ENCODE measurements around the gene NSD1.
"Not testable (repeated sequence)": the region's sequence is repeated elsewhere in the genome, so short reads cannot be mapped to it uniquely, and the experiment has no call there.

Gene NSD1

GRCh38 chr5:177131019-177131320 lies 2.6 kb upstream of the NSD1 start:
- DNase-seq: no peak

DNA sequence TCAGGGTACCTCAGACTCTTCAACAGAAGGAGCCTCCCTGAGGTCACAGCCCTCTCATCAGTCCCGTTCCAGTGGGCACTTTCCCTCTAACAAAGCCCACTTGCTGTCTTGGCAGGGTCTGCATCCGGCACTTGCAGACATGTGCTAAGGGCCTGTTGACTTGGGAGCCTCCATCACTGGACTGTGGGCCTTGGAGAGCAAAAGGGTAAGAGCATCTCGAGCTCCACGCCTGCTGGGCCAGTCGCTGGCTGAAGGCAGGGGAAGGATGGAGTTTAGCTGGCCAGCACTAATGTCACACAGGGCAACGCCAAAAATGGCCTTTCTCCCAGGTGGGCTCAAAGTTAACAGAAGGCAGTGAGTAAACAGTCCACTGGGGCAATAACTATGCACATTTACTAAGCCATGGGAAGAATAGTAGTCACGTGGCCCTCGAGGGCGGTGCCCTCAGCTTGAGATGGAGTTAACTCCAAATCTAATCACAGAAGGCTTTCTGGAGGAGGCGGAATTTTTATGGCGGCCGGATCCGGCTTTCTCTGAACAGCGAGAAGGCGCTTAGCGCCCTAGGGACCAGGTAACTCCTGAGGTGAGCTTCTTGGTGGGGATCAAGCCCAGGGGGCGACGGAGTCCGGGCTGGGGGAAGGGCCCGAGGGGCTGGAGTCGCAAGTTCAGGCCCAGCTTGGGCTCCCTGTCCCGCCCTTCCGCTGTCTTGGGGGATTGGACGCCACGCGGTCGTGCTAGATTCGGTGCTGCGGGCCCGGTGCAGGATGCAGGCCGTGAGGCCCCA lies 2.0 kb upstream of the NSD1 start:
- DNase-seq: no peak

- peak; percentile 45 for DNase-seq
These were observed 1.2 kb upstream of the NSD1 start for GRCh38 chr5:177132136-177133095.

DNA sequence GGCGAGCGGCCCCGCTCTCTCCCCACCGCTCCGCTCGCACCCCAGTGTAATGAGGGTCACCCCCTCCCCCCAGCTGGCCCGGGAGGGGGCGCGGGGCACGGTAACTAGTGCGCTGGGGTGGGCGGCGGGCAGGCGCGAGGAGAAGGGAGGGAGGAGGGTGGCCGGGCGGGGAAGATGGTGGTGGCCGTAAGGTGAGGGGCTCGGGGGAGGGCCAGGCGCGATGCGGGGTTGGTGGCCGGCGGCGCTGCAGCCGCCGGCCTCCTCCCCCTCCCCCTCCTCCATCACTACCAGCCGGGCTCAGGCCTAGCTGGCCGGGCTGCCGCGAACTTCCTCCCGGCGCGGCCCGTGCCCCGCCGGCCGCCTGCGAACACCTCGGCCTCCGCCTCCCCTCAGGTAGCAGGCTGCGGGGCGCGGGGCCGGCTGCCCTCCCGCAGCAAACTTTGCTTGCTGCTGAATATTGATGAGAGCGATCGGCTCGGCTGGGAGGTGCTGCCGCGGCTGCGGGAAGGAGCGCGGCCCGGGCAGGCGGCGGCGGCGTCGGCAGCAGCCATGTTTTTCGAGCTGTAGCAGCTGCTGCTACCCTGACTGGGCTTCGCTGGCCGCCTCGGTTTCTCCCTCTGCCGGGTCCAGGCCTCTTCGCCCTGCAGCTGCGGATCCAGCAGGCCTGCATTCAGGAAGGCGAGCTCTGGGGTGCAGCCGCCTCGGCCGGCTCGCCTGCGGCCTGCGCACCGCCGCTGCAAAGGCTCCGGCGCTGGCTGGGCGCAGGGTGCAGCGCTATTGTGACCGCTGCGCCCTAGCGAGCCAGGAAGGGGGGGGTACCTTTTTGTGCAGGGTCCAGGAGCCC lies 502 bp downstream of the NSD1 start:
- peak; percentile 45 for DNase-seq

DNA sequence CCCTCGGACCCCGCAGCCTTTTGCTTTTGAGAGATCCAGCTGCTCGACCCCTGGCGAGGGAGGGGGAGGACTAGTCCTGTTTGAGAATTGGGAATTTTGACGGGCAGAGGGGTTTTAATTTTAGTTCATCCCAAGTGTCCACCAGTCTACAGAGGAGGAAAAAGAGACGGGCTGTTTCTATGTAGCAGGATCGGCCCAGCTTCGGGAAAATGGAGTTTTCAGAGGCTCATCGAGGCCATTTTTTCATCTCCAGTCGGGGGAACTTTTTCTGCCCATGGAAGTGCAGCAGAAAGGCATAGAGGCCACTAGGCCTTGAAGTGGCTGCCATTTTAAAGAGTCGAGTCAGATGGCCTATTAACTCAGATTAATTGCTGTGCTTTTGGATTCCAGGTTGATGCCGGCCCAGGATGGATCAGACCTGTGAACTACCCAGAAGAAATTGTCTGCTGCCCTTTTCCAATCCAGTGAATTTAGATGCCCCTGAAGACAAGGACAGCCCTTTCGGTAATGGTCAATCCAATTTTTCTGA lies 1.2 kb downstream of the NSD1 start:
- DNase-seq: no peak

DNA sequence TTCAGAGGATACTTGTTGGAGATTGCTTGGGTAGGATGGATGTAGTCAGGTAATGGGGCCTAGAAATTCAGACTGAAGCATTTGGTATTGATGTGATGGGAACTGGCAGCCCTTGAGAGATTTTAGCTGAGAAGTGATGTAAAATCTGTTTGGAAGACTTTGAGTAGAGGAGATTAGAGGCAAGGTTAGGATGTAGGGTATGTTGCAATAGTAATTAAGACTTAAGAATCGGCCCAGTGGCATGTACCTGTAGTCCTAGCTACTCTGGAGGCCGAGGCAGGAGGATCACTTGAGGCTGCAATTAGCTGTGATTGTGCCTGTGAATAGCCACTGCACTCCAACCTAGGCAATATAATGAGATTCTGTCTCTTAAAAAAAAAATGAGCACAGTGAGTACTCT lies 6.7 kb downstream of the NSD1 start:
- no peak for DNase-seq

- no peak for DNase-seq
These were observed 7.9 kb downstream of the NSD1 start for GRCh38 chr5:177141496-177141895.

DNA sequence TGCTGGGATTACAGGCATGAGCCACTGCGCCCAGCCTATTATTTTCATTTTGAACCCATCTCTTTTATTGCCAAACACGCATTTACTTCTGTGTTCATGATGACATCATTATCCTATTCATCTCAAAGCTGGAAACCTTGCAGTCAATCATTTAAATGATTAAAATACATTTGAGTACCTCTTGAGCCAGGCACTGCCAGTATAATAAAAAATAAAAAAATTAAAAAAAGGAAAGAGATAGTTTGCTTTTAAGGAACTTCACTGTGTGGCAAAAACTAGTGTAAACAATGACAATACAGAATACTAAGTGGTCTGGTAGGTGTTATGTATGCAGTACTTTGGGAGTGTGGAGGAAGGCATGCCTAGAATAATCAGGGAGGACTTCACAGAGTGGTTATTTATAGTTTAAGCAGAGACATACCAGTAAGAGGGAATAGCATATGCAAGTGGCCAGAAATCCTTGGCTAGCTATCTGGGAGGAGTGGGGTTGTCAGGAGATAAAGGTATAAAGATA lies 8.6 kb downstream of the NSD1 start:
- DNase-seq: no peak

- no peak for DNase-seq
These were observed 9.2 kb downstream of the NSD1 start for GRCh38 chr5:177142778-177143177.

DNA sequence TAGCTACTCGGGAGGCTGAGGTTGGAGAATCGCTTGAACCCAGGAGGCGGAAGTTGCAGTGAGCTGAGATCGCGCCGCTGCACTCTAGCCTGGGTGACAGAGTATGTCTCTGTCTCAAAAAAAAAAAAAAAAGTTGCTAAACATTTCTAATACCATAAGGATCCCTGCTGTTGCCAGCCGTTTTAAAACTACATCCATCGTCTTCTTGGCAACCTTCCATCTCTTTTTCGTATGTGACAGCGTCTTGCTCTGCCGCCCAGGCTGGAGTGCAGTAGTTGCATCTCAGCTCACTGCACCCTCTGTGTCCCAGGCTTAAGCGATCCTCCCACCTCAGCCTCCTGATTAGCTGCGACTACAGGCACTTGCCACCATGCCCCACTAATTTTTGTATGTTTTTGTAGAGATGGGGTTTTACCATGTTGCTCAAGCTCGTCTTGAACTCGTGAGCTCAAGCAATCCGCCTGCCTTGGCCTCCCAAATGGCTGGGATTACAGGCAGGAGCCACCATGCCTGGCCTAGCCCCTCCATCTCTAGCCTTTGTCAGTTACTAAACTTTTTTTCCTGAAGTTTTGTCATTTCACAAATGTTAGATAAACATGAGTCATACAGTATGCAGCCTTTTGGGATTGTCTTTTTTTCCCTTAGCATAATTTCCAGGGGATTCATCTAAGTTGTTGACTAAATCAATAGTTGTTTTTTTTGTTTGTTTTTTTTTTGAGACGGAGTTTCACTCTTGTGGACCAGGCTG lies 13.5 kb downstream of the NSD1 start:
- DNase-seq: no peak

DNA sequence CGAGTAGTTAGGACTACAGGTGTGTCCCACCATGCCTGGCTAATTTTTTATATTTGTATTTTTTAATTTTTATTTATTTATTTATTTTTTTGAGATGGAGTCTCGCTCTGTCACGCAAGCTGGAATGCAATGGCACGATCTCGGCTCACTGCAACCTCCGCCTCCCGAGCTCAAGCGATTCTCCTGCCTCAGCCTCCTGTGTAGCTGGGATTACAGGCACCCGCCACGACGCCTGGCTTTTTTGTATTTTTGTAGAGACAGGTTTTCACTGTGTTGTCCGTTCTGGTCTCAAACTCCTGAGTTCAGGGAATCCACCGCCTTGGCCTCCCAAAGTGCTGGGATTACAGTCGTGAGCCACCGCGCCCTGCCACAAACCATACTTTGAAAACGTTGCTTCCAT lies 16.5 kb downstream of the NSD1 start:
- not testable (repeated sequence) for DNase-seq

GRCh38 chr5:177154003-177154643 lies 20.6 kb downstream of the NSD1 start:
- DNase-seq: no peak

DNA sequence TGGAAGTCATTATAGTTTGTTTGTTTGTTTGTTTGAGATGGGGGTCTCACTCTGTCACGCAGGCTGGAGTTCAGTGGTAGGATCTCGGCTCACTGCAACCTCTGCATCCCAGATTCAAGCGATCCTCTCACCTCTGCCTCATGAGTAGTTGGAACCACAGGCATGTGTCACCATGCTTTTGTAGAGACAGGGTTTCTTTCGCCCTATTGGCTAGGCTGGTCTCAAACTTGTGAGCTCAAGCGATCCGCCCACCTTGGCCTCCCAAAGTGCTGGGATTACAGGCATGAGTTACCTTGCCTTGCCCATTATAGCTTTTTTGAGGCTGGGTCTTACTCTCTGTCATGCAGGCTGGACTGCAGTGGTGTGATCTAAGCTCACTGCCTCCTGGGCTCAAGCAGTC lies 28.8 kb downstream of the NSD1 start:
- DNase-seq: no peak

DNA sequence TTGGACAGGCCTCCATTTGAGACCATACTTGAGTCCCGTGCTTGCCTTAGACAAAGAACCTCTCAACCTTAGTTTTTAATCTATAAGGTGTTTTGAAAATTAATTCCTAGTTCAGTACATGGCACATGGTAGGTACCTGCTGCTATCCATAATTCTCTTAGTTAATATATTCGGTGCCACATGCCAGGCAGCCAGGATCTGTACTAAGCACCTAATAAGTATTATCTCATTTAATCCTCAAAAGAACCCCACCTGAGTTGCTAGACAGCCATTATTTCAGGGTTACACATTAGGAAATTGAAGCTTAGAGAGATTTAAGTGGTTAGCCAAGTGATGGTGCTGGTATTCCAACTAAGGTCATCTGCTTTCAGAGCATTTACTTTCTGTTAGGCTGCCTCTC lies 29.9 kb downstream of the NSD1 start:
- DNase-seq: no peak

- no peak for DNase-seq
These were observed 35.7 kb downstream of the NSD1 start for GRCh38 chr5:177169271-177169670.

GRCh38 chr5:177171961-177172360 lies 38.4 kb downstream of the NSD1 start:
- no peak for DNase-seq

DNA sequence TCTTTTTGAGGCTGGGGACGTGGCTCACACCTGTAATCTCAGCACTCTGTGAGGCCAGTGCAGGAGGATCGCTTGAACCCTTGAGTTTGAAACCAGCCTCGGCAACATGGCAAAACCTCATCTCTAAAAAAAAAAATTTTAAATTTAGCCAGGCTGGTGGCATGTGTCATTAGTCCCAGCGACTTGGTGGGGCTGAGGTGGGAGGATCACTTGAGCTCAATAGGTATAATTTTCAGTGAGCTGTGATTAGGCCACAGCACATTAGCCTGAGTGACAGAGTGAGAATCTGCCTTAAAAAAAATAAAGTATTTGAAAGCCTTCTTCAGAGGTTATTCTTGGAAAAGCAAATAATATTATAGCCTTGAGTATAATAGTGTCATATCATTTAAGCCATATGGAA lies 41.8 kb downstream of the NSD1 start:
- DNase-seq: no peak

DNA sequence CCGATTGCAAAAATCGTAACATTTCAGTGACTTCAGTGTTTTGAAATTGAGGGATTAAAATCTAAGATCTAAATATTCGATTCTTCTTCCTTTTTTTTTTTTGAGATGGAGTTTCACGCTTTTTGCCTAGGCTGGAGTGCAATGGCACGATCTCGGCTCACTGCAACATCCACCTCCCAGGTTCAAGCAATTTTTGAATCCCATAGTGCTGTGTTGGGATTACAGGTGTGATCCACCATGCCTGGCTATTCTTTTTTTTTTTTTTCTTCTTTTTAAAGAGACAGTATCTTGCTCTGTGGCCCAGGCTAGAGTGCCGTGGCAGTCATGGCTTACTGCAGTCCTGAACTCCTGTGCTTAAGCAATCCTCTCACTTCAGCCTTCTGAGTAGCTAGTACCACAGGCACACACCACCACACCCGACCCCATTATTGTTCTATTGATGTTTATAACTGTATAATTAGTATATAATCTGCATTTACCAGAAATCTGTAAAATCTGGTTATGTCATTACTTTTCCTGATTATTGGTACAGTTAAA lies 42.7 kb downstream of the NSD1 start:
- no peak for DNase-seq

GRCh38 chr5:177177847-177178437 lies 44.4 kb downstream of the NSD1 start:
- not testable (repeated sequence) for DNase-seq

DNA sequence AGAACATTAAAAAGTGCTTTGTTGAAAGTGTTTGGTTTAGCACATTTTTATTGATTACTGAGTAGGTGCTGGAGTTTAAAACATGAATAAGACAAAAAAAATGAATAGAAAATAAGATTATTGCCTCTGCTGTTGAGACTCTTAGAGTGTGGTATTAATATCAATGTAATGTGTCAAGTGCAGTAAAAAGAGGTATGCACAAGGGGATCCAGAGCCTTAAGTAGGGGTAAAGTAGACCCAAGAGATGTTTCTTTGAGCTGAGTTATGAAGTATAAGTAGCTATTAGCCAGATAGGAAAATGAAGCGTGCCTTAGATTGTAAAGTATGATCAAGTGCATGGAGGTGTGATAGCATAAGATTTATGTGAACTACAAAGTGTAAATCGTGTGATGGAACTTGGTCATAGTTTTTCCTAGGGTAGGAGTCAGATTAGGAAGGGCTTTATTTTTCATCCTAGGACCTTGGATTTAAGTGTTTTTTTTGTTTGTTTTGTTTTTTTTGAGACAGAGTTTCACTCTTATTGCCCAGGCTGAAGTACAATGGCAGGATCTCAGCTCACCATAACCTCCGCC lies 45.2 kb downstream of the NSD1 start:
- no peak for DNase-seq
